ENCODE results near the gene PSPH. TPM values are rescaled to one million over a fixed set of nuclear protein-coding genes. Genes with fewer than 3 reads are reported as not detected.
"Not testable (repeated sequence)": the region's sequence is repeated elsewhere in the genome, so short reads cannot be mapped to it uniquely, and the experiment has no call there.

Gene PSPH
- total RNA-seq, 1 donor from 2014 or later: 10.1 TPM

GRCh38 chr7:56063500-56063881 lies 12.2 kb upstream of the PSPH start:
- H3K36me3 ChIP-seq: peaks cover 54% of the 10 kb centered on the region
- H3K27me3 ChIP-seq: no peaks in the 10 kb centered on the region
- H3K9me3 ChIP-seq: no peaks in the 10 kb centered on the region
- TF ChIP-seq CTCF (IDR thresholded peaks at IDR 0.05): no peak
- peak overlapping the region; percentile 77 for H3K4me3 ChIP-seq
- ATAC-seq: no peak
- intact Hi-C loops (cut with DNase I): no loop called here
- no peak for DNase-seq
- peak overlapping the region; percentile 93 for H3K27ac ChIP-seq
- H3K4me1 ChIP-seq: peaks cover 10% of the 10 kb centered on the region

- Histone ChIP-seq H3K4me3 (no peak overlapping the region), H3K36me3 (peaks cover 61% of the 10 kb centered on the region), H3K27me3 (no peaks in the 10 kb centered on the region), H3K27ac (no peak overlapping the region), H3K9me3 (no peaks in the 10 kb centered on the region), H3K4me1 (peaks cover 10% of the 10 kb centered on the region)
- DNase-seq (no peak), ATAC-seq (no peak)
- no peak for TF ChIP-seq CTCF (IDR thresholded peaks at IDR 0.05)
- intact Hi-C loops (cut with DNase I): no loop called here
Measured at GRCh38 chr7:56062382-56062781, 11.1 kb upstream of the PSPH start.

GRCh38 chr7:56053993-56054392 lies 2.7 kb upstream of the PSPH start:
- Histone ChIP-seq H3K9me3 (no peaks in the 10 kb centered on the region), H3K4me3 (no peak overlapping the region), H3K27me3 (no peaks in the 10 kb centered on the region), H3K27ac (no peak overlapping the region), H3K36me3 (peaks cover 63% of the 10 kb centered on the region), H3K4me1 (peaks cover 17% of the 10 kb centered on the region)
- TF ChIP-seq CTCF (IDR thresholded peaks at IDR 0.05): no peak
- DNase-seq: no peak
- no peak for ATAC-seq
- intact Hi-C loops (cut with DNase I): no loop called here

- no peaks in the 10 kb centered on the region for H3K9me3 ChIP-seq
- TF ChIP-seq CTCF (IDR thresholded peaks at IDR 0.05): no peak
- no peaks in the 10 kb centered on the region for H3K27me3 ChIP-seq
- peaks cover 57% of the 10 kb centered on the region for H3K36me3 ChIP-seq
- H3K4me1 ChIP-seq: peaks cover 17% of the 10 kb centered on the region
- intact Hi-C loops (cut with DNase I): no loop called here
- ATAC-seq (no peak), DNase-seq (peak; percentile 4)
- no peak overlapping the region for H3K4me3 ChIP-seq
- H3K27ac ChIP-seq: no peak overlapping the region
Measured at GRCh38 chr7:56053379-56053778, 2.1 kb upstream of the PSPH start.

GRCh38 chr7:56051053-56051338 lies 248 bp downstream of the PSPH start:
- H3K4me1 ChIP-seq: peaks cover 33% of the 10 kb centered on the region
- intact Hi-C loops (cut with DNase I): no loop called here
- no peak for ATAC-seq
- no peaks in the 10 kb centered on the region for H3K27me3 ChIP-seq
- no peaks in the 10 kb centered on the region for H3K9me3 ChIP-seq
- H3K36me3 ChIP-seq: peaks cover 33% of the 10 kb centered on the region
- peak overlapping the region; percentile 92 for H3K27ac ChIP-seq
- H3K4me3 ChIP-seq: peak overlapping the region; percentile 69
- TF ChIP-seq CTCF (IDR thresholded peaks at IDR 0.05): no peak
- DNase-seq: no peak

GRCh38 chr7:56048763-56049162 lies 2.5 kb downstream of the PSPH start:
- H3K9me3 ChIP-seq; ATAC-seq; H3K4me3 ChIP-seq; intact Hi-C loops (cut with DNase I); H3K27ac ChIP-seq; H3K27me3 ChIP-seq: not testable (repeated sequence)
- peak; percentile 46 for DNase-seq
- peaks cover 35% of the 10 kb centered on the region for H3K4me1 ChIP-seq
- peaks cover 11% of the 10 kb centered on the region for H3K36me3 ChIP-seq

All from upper lobe of right lung (tissue), 1 donor.